ENCODE results near the gene WLS.

WLS gene

GRCh38 chr1:68119445-68119844, 112.9 kb downstream of the WLS start:
- Histone ChIP-seq H3K4me3 (ENCODE audit: low read depth, low read length) (no peak overlapping the region), H3K36me3 (ENCODE audit: control insufficient read depth, insufficient read depth, low read length) (no peaks in the 10 kb centered on the region), H3K27me3 (ENCODE audit: control insufficient read depth, insufficient read depth, low read length) (no peaks in the 10 kb centered on the region), H3K9ac (ENCODE audit: low read depth, low read length) (no peak overlapping the region), H3K4me1 (ENCODE audit: control insufficient read depth, insufficient read depth, low read length) (no peaks in the 10 kb centered on the region), H3K9me3 (ENCODE audit: control insufficient read depth, insufficient read depth, low read length) (no peaks in the 10 kb centered on the region)

- Histone ChIP-seq H3K9ac (ENCODE audit: low read depth, low read length) (no peak overlapping the region), H3K4me1 (ENCODE audit: control insufficient read depth, insufficient read depth, low read length) (no peaks in the 10 kb centered on the region), H3K27me3 (ENCODE audit: control insufficient read depth, insufficient read depth, low read length) (no peaks in the 10 kb centered on the region), H3K36me3 (ENCODE audit: control insufficient read depth, insufficient read depth, low read length) (no peaks in the 10 kb centered on the region), H3K9me3 (ENCODE audit: control insufficient read depth, insufficient read depth, low read length) (no peaks in the 10 kb centered on the region), H3K4me3 (ENCODE audit: low read depth, low read length) (no peak overlapping the region)
These were observed 114.9 kb downstream of the WLS start for GRCh38 chr1:68117416-68117815.

GRCh38 chr1:68116643-68117235, 115.6 kb downstream of the WLS start:
- Histone ChIP-seq H3K9me3 (ENCODE audit: control insufficient read depth, insufficient read depth, low read length) (no peaks in the 10 kb centered on the region), H3K4me1 (ENCODE audit: control insufficient read depth, insufficient read depth, low read length) (no peaks in the 10 kb centered on the region), H3K36me3 (ENCODE audit: control insufficient read depth, insufficient read depth, low read length) (no peaks in the 10 kb centered on the region), H3K27me3 (ENCODE audit: control insufficient read depth, insufficient read depth, low read length) (no peaks in the 10 kb centered on the region), H3K9ac (ENCODE audit: low read depth, low read length) (no peak overlapping the region), H3K4me3 (ENCODE audit: low read depth, low read length) (no peak overlapping the region)

DNA sequence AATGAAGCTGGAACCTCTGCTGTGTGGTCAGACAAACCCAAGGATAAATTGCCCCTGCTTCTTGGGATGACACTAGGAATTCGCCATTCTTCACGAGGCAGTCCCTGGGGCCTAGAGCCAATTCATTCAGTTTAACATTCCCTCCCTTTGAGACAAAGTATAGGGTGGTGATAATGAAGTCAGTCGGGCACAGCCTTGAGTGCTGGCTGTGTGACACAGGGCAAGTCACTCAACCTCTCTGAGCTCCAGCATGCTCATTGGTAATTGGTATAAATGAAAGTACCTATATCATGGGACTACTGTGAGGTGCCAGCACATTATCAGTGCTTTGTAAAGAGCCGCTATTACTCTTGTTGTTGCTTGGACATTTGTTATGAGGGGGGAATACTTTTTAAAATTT, 117.0 kb downstream of the WLS start:
- H3K4me1 ChIP-seq (ENCODE audit: control insufficient read depth, insufficient read depth, low read length): no peaks in the 10 kb centered on the region
- no peaks in the 10 kb centered on the region for H3K9me3 ChIP-seq (ENCODE audit: control insufficient read depth, insufficient read depth, low read length)
- H3K4me3 ChIP-seq (ENCODE audit: low read depth, low read length): no peak overlapping the region
- no peaks in the 10 kb centered on the region for H3K36me3 ChIP-seq (ENCODE audit: control insufficient read depth, insufficient read depth, low read length)
- no peaks in the 10 kb centered on the region for H3K27me3 ChIP-seq (ENCODE audit: control insufficient read depth, insufficient read depth, low read length)
- H3K9ac ChIP-seq (ENCODE audit: low read depth, low read length): no peak overlapping the region

GRCh38 chr1:68113966-68114365, 118.4 kb downstream of the WLS start:
- H3K4me1 ChIP-seq (ENCODE audit: control insufficient read depth, insufficient read depth, low read length): no peaks in the 10 kb centered on the region
- H3K9me3 ChIP-seq (ENCODE audit: control insufficient read depth, insufficient read depth, low read length): no peaks in the 10 kb centered on the region
- no peaks in the 10 kb centered on the region for H3K27me3 ChIP-seq (ENCODE audit: control insufficient read depth, insufficient read depth, low read length)
- no peaks in the 10 kb centered on the region for H3K36me3 ChIP-seq (ENCODE audit: control insufficient read depth, insufficient read depth, low read length)
- H3K9ac ChIP-seq (ENCODE audit: low read depth, low read length): no peak overlapping the region
- H3K4me3 ChIP-seq (ENCODE audit: low read depth, low read length): no peak overlapping the region

- H3K9ac ChIP-seq (ENCODE audit: low read depth, low read length): no peak overlapping the region
- no peak overlapping the region for H3K4me3 ChIP-seq (ENCODE audit: low read depth, low read length)
- no peaks in the 10 kb centered on the region for H3K36me3 ChIP-seq (ENCODE audit: control insufficient read depth, insufficient read depth, low read length)
- H3K27me3 ChIP-seq (ENCODE audit: control insufficient read depth, insufficient read depth, low read length): no peaks in the 10 kb centered on the region
- H3K9me3 ChIP-seq (ENCODE audit: control insufficient read depth, insufficient read depth, low read length): no peaks in the 10 kb centered on the region
- H3K4me1 ChIP-seq (ENCODE audit: control insufficient read depth, insufficient read depth, low read length): no peaks in the 10 kb centered on the region
These were observed 119.5 kb downstream of the WLS start for GRCh38 chr1:68112835-68113243.

DNA sequence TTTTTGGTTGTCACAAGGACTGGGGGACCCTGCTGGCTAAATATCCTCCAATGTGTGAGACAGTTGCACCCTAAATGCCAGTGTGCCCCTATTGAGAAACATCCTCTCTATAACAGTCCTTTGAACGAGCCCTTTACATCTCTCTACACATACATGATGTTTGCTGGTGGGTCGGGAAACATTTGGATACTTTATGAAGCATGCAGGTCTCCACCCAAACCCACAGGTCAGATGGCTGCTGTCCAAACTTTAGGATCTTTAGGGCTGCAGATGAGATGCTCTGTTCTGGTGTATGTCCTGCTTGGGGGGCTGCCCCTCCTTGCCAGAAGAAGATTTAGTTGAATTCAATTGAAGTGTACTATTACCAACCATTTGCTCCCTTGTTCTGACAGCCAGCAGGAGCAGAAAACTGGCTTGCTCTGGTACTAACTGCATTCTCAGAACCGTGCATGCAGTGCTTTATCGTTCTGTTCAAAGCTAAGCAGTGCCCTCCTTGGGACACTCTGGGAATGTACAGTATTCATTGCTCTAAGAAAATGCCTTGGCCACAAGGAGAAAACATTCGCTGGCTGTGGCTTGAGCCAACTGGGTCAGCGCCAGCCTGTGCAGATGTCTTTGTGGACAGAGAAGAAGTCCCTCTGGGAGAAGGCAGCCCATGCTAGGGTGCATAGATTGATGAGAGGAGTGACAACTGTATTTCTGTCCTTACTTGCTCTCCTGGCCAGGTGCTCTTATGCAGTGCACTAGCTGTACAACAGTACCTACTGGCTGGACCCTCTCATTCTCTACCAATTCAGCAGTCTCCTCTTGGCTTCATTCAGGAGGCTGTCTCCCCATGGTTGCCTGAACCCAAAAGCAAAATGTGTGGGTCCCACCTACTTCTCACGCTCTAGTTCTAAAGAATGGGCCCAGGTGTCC, 120.5 kb downstream of the WLS start:
- no peaks in the 10 kb centered on the region for H3K27me3 ChIP-seq (ENCODE audit: control insufficient read depth, insufficient read depth, low read length)
- no peak overlapping the region for H3K4me3 ChIP-seq (ENCODE audit: low read depth, low read length)
- H3K9me3 ChIP-seq (ENCODE audit: control insufficient read depth, insufficient read depth, low read length): no peaks in the 10 kb centered on the region

GRCh38 chr1:68107771-68108170, 124.6 kb downstream of the WLS start:
- peaks cover 3% of the 10 kb centered on the region for H3K4me1 ChIP-seq (ENCODE audit: control insufficient read depth, insufficient read depth, low read length)
- no peaks in the 10 kb centered on the region for H3K9me3 ChIP-seq (ENCODE audit: control insufficient read depth, insufficient read depth, low read length)
- H3K4me3 ChIP-seq (ENCODE audit: low read depth, low read length): no peak overlapping the region
- H3K36me3 ChIP-seq (ENCODE audit: control insufficient read depth, insufficient read depth, low read length): no peaks in the 10 kb centered on the region
- no peak overlapping the region for H3K9ac ChIP-seq (ENCODE audit: low read depth, low read length)
- no peaks in the 10 kb centered on the region for H3K27me3 ChIP-seq (ENCODE audit: control insufficient read depth, insufficient read depth, low read length)

More for the DNA sequence above, 120.5 kb downstream of the WLS start:
- Histone ChIP-seq H3K36me3 (ENCODE audit: control insufficient read depth, insufficient read depth, low read length) (no peaks in the 10 kb centered on the region), H3K9ac (ENCODE audit: low read depth, low read length) (no peak overlapping the region), H3K4me1 (ENCODE audit: control insufficient read depth, insufficient read depth, low read length) (peaks cover 3% of the 10 kb centered on the region)

DNA sequence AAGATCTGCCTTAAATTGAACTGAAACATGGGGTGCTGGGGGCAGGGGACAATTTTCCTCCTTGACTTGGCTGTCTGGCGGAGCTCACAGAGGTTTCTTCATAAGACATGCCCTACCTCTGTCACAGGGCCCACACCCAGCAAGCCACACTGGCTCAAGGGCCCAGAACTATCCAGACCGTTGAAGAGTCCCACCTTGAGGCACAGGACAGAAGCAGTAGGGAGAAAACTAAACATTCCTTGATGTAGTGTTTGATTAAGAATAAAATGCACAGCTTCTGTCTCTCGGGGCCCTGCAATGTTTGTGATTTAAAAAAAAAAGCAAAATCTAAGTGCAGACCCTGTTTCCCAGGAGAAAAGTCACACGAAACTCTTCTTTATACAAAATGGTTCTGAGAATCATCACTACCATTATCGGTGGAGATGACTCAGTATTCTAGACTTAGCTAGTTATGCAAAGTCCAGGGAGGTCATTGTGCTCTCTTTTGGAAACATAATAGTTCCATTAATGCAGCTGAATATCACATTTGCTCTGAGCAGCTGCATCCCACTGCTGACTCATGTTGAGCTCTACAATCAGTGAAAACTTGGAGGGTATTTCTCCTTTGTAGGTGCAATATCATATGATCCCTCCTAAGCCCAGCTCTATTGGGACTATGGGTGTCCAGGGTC, 128.3 kb downstream of the WLS start:
- H3K36me3 ChIP-seq (ENCODE audit: control insufficient read depth, insufficient read depth, low read length): no peaks in the 10 kb centered on the region
- no peaks in the 10 kb centered on the region for H3K9me3 ChIP-seq (ENCODE audit: control insufficient read depth, insufficient read depth, low read length)
- no peak overlapping the region for H3K4me3 ChIP-seq (ENCODE audit: low read depth, low read length)
- peaks cover 5% of the 10 kb centered on the region for H3K4me1 ChIP-seq (ENCODE audit: control insufficient read depth, insufficient read depth, low read length)
- no peak overlapping the region for H3K9ac ChIP-seq (ENCODE audit: low read depth, low read length)
- H3K27me3 ChIP-seq (ENCODE audit: control insufficient read depth, insufficient read depth, low read length): no peaks in the 10 kb centered on the region

GRCh38 chr1:68103011-68103545, 129.2 kb downstream of the WLS start:
- Histone ChIP-seq H3K4me3 (ENCODE audit: low read depth, low read length) (no peak overlapping the region), H3K9me3 (ENCODE audit: control insufficient read depth, insufficient read depth, low read length) (no peaks in the 10 kb centered on the region), H3K9ac (ENCODE audit: low read depth, low read length) (no peak overlapping the region), H3K36me3 (ENCODE audit: control insufficient read depth, insufficient read depth, low read length) (no peaks in the 10 kb centered on the region), H3K4me1 (ENCODE audit: control insufficient read depth, insufficient read depth, low read length) (peaks cover 5% of the 10 kb centered on the region), H3K27me3 (ENCODE audit: control insufficient read depth, insufficient read depth, low read length) (no peaks in the 10 kb centered on the region)

GRCh38 chr1:68101829-68102228, 130.5 kb downstream of the WLS start:
- Histone ChIP-seq H3K36me3 (ENCODE audit: control insufficient read depth, insufficient read depth, low read length) (no peaks in the 10 kb centered on the region), H3K9me3 (ENCODE audit: control insufficient read depth, insufficient read depth, low read length) (no peaks in the 10 kb centered on the region), H3K4me1 (ENCODE audit: control insufficient read depth, insufficient read depth, low read length) (peaks cover 2% of the 10 kb centered on the region), H3K27me3 (ENCODE audit: control insufficient read depth, insufficient read depth, low read length) (no peaks in the 10 kb centered on the region), H3K4me3 (ENCODE audit: low read depth, low read length) (no peak overlapping the region), H3K9ac (ENCODE audit: low read depth, low read length) (no peak overlapping the region)

Measured in iPS-15b (cell line).